Stimulated activated CD4-positive, alpha-beta T cell treated with anti-CD3 and anti-CD28 coated beads, TNF-alpha, amount 100 ng/mL, for 1 hour (primary cell): ENCODE results near the gene UACA.
"Not testable (repeated sequence)": the region's sequence is repeated elsewhere in the genome, so short reads cannot be mapped to it uniquely, and the experiment has no call there.

Experiments
- DNase-seq, 3 donors: peaks; one replicate each; pipeline ENCODE4 v3.0.0-alpha.2; 2020; ENCODE audit warnings: low read depth in 3 of 3, low spot score in 1 of 3

Gene UACA

GRCh38 chr15:70665599-70665998, 97.8 kb downstream of the UACA start:
- DNase-seq = no peak

- DNase-seq = no peak
Measured at GRCh38 chr15:70664494-70664893, 98.9 kb downstream of the UACA start.

- DNase-seq = not testable (repeated sequence)
Measured at GRCh38 chr15:70663069-70663468, 100.3 kb downstream of the UACA start.

GRCh38 chr15:70659662-70660061, 103.7 kb downstream of the UACA start:
- no peak for DNase-seq

- DNase-seq = no peak
Measured at GRCh38 chr15:70658641-70659040, 104.7 kb downstream of the UACA start.

GRCh38 chr15:70653426-70653825, 109.9 kb downstream of the UACA start:
- no peak for DNase-seq

GRCh38 chr15:70652341-70652740, 111.0 kb downstream of the UACA start:
- no peak for DNase-seq

- DNase-seq = no peak
Measured at GRCh38 chr15:70651303-70651845, 112.0 kb downstream of the UACA start.

- no peak for DNase-seq
Measured at GRCh38 chr15:70650567-70651302, 112.6 kb downstream of the UACA start.

- no peak for DNase-seq
Measured at GRCh38 chr15:70647396-70647795, 116.0 kb downstream of the UACA start.

- no peak for DNase-seq
Measured at GRCh38 chr15:70646169-70646568, 117.2 kb downstream of the UACA start.

- no peak for DNase-seq
Measured at GRCh38 chr15:70643783-70644125, 119.6 kb downstream of the UACA start.

- no peak for DNase-seq
Measured at GRCh38 chr15:70643106-70643782, 120.1 kb downstream of the UACA start.

GRCh38 chr15:70636540-70637165, 126.7 kb downstream of the UACA start:
- no peak for DNase-seq

GRCh38 chr15:70635895-70636294, 127.5 kb downstream of the UACA start:
- DNase-seq = no peak

GRCh38 chr15:70633991-70634390, 129.4 kb downstream of the UACA start:
- DNase-seq = no peak

GRCh38 chr15:70633103-70633831, 130.1 kb downstream of the UACA start:
- DNase-seq = no peak

GRCh38 chr15:70632491-70633102, 130.8 kb downstream of the UACA start:
- no peak for DNase-seq

GRCh38 chr15:70632079-70632478, 131.3 kb downstream of the UACA start:
- DNase-seq = no peak

- DNase-seq = no peak
Measured at GRCh38 chr15:70629735-70630273, 133.6 kb downstream of the UACA start.

GRCh38 chr15:70628549-70628896, 134.8 kb downstream of the UACA start:
- DNase-seq = no peak
